ENCODE results near the gene GTF3A.

DNA sequence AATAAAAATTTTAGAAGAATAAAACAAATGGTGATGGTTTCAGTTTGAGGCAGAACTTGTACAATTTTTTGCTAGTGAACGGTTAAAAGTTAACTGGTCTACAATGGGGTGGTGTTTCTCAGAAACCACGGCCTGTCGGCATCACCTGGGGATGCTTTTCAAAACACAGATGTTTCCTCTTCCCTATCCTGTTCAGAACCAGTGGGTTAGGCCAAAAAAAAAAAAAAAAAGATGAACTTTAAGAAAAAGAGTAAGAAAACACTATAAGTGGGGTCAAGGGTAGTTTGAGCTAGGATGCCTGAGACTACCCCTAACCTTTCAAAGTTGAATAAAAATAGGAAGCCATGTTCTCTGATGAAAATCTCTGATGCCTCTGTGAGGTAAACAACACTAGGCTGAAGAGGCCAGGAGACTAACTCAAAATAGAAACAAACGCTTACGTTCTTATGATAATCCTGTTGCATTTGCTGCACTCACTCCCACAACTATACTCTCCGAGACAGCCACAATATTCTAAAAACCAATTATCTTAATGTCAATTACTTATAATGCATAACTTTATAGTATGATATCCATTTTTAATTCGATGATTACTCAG, 22.7 kb downstream of the GTF3A start:
- no peak for TF ChIP-seq POLR2A (IDR thresholded peaks at IDR 0.05)
- TF ChIP-seq, protein P1, sequence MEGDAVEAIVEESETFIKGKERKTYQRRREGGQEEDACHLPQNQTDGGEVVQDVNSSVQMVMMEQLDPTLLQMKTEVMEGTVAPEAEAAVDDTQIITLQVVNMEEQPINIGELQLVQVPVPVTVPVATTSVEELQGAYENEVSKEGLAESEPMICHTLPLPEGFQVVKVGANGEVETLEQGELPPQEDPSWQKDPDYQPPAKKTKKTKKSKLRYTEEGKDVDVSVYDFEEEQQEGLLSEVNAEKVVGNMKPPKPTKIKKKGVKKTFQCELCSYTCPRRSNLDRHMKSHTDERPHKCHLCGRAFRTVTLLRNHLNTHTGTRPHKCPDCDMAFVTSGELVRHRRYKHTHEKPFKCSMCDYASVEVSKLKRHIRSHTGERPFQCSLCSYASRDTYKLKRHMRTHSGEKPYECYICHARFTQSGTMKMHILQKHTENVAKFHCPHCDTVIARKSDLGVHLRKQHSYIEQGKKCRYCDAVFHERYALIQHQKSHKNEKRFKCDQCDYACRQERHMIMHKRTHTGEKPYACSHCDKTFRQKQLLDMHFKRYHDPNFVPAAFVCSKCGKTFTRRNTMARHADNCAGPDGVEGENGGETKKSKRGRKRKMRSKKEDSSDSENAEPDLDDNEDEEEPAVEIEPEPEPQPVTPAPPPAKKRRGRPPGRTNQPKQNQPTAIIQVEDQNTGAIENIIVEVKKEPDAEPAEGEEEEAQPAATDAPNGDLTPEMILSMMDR (IDR thresholded peaks at IDR 0.05) = no peak

All from right lobe of liver (tissue), 4 donors.